GM18520 (cell line): ENCODE results near the gene HPN.

ENCODE experiments used
- ATAC-seq: cut with Tn5 transposase; IDR thresholded peaks from one replicate; pipeline ENCODE4 v1.9.1; 2021; ENCODE audit not compliant: unreplicated experiment

HPN gene

GRCh38 chr19:35080613-35081170 is 39.2 kb downstream of the HPN start:
- no peak for ATAC-seq

- ATAC-seq, result no peak
These were observed 39.7 kb downstream of the HPN start for GRCh38 chr19:35081201-35081600.

GRCh38 chr19:35083691-35084508 is 42.4 kb downstream of the HPN start:
- no peak for ATAC-seq

- no peak for ATAC-seq
These were observed 42.9 kb downstream of the HPN start for GRCh38 chr19:35084509-35084762.

GRCh38 chr19:35085947-35086346 is 44.4 kb downstream of the HPN start:
- peak; percentile 57 for ATAC-seq

- no peak for ATAC-seq
These were observed 44.9 kb downstream of the HPN start for GRCh38 chr19:35086455-35086854.

- no peak for ATAC-seq
These were observed 45.9 kb downstream of the HPN start for GRCh38 chr19:35087393-35087792.

GRCh38 chr19:35088131-35088913 is 46.8 kb downstream of the HPN start:
- no peak for ATAC-seq

GRCh38 chr19:35089554-35089953 is 48.0 kb downstream of the HPN start:
- no peak for ATAC-seq

- ATAC-seq, result no peak
These were observed 48.6 kb downstream of the HPN start for GRCh38 chr19:35090160-35090505.

GRCh38 chr19:35090506-35091214 is 49.1 kb downstream of the HPN start:
- no peak for ATAC-seq

GRCh38 chr19:35093430-35093829 is 51.9 kb downstream of the HPN start:
- ATAC-seq, result no peak

- no peak for ATAC-seq
These were observed 52.6 kb downstream of the HPN start for GRCh38 chr19:35093941-35094647.

GRCh38 chr19:35094656-35095055 is 53.1 kb downstream of the HPN start:
- ATAC-seq, result no peak

GRCh38 chr19:35095667-35096368 is 54.3 kb downstream of the HPN start:
- no peak for ATAC-seq

- no peak for ATAC-seq
These were observed 57.0 kb downstream of the HPN start for GRCh38 chr19:35098413-35099049.

- ATAC-seq, result no peak
These were observed 57.8 kb downstream of the HPN start for GRCh38 chr19:35099155-35099896.

- no peak for ATAC-seq
These were observed 58.4 kb downstream of the HPN start for GRCh38 chr19:35099897-35100275.
